ENCODE data around the gene STAT2.

GRCh38 chr12:56315622-56316473, 44.1 kb downstream of the STAT2 start, which contains the start of gene CNPY2:
- TF ChIP-seq, protein P1, sequence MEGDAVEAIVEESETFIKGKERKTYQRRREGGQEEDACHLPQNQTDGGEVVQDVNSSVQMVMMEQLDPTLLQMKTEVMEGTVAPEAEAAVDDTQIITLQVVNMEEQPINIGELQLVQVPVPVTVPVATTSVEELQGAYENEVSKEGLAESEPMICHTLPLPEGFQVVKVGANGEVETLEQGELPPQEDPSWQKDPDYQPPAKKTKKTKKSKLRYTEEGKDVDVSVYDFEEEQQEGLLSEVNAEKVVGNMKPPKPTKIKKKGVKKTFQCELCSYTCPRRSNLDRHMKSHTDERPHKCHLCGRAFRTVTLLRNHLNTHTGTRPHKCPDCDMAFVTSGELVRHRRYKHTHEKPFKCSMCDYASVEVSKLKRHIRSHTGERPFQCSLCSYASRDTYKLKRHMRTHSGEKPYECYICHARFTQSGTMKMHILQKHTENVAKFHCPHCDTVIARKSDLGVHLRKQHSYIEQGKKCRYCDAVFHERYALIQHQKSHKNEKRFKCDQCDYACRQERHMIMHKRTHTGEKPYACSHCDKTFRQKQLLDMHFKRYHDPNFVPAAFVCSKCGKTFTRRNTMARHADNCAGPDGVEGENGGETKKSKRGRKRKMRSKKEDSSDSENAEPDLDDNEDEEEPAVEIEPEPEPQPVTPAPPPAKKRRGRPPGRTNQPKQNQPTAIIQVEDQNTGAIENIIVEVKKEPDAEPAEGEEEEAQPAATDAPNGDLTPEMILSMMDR (IDR thresholded peaks at IDR 0.05; ENCODE audit: low read depth, low read length), result no peak
- TF ChIP-seq, protein P2, sequence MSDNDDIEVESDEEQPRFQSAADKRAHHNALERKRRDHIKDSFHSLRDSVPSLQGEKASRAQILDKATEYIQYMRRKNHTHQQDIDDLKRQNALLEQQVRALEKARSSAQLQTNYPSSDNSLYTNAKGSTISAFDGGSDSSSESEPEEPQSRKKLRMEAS (IDR thresholded peaks at IDR 0.05; ENCODE audit: low read depth, low read length), result peak; percentile 92
- TF ChIP-seq POLR2A (IDR thresholded peaks at IDR 0.05; ENCODE audit: extremely low read depth, insufficient read length), result peak; percentile 80
